CD4-positive, alpha-beta T cell treated with Interleukin-4 for 1 hour (primary cell): ENCODE data around the gene TOM1.

Experiments
- DNase-seq, 2 donors: peaks; one replicate each; pipeline ENCODE4 v3.0.0-alpha.2; 2020 to 2022

The TOM1 gene

DNA sequence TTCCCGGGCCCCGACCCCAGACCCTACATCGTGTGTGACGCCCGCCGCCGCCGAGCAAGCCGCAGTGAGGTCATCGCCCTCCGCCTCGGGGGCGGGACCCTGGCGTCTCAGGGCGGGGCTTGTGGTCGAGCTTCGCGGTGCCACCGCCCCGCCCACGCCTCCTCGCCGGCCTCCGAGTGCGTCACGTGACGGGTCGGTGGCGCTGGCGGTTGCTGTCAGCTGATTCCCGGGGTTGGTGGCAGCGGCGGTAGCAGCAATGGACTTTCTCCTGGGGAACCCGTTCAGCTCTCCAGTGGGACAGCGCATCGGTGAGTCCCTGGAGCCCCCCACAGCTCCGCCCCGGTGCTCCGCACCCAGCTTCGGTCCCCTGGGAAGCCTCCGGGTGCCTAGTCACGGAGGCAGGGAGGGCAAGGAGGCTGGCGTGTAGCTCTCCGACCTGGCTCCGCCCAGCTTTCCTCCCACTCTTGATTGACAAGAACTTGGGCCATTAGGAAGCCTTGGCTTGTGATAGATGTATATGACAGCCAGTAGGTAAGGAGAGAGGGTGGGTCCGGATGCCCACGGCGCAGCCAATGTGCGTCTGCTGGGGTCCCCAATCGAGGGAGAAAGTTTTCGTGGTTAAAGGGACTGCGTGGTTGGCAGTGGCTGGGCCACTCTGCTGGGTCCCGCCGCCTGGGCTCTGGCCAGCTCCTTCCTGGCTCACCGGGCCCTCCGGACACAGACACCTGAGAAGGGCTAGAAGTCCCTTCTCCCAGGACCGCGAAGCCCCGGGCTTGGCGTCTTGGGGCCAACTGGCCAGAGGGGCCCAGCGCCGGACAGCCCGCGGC lies at the start of gene TOM1:
Gene TOM1, plus strand, starts transcription at position 222 of the 827 bp plus-strand sequence. Its CDS starts 35 bp downstream, at position 257.
- peak; percentile 98 to 99 for DNase-seq

DNA sequence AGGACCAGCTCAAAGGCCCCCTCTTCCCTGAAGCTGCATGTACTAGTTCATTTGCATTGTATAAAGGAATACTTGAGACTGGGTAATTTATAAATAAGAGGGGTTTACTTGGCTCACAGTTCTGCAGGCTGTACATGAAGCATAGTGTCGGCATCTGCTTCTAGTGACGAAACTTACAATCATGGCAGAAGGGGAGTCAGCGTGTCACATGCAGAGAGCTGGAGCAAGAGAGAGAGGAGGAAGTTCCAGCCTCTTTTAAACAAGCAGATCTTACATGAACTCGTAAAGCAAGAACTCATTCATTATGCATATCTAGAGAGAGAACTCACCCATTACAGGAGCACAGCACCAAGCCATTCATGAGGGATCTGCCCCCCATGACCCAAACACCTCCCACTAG lies 49.5 kb upstream of the TOM1 start:
- no peak for DNase-seq

DNA sequence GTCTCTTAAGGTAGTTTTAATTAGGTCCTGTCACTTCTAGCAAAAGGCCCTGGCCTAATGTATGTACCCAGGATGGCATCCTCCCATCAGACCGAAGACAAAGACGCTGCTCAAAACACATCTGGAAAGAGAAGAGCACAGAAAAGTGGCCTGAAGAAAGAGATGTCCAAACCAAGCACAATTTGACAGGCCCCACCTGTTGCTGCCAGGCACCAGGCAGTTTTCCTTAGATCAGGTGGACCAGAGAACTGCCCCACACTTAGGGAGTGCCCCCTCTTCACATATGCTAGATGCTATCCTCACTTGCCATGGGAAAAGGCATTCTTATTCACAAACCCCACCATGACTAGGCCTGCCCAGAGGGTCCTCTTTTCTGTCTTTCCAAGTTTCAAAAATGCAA lies 45.7 kb upstream of the TOM1 start:
- DNase-seq: no peak

DNA sequence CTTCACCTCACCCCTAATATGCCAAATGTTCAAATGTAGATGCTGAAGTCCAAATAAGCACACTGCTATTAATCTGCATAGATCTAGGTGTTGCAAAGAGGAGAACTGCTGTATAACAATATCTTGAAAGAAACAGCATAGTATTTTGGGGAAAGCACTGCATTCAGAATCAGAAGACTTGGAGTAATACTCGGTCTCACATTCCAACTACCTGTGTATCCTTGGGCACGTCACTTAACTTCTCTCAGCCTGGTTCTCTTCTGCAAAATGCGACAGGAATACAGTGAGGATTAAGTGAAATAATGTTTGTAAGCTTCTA lies 42.7 kb upstream of the TOM1 start:
- DNase-seq: no peak

DNA sequence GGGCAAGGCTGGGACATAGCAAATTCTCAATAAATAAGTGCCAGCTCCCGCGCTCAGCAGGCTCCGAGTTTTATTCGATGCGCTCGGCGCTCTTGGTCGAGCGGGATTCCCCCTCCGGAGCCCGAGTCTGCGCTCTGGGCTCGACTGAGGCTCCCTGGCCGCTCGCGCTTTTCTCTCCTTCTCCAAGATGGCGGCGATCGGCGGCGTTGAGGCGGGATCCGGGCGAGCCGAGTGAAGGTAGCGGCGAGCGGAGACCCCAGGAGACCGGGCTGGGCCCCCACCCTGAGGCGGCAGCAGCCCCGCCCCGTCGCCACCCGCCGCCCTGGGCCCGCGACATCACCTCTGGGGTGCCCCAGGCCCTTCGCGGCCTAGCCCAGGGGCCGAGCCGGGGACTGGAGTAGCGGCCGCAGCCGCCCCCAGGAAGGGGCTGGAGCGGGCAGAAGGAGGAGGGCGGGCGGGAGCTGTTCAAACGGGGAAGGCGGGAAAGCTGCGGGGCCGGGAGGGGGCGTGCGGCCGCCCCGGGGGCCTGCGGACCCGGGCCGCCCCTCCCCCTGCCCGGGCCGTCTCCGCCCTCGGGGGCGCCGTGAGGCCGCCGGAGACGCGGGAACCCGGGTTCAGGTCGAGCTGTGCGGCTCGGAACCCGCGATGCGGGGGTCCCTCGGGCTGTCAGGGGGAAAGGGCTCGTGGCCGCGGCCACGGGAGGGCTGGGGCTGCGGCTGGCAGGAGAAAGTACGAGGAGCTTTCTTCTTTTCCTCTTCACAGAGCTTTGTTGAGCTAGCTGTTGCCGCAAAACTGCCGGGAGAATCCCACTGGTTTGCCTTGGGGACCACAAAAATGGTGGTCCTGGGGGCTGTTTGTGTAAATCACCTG lies 42.1 kb upstream of the TOM1 start, which contains the start of gene HMGXB4:
Gene HMGXB4, plus strand, starts transcription at position 173 of the 870 bp plus-strand sequence. CDS start 4,898 bp downstream, outside the sequence.
- DNase-seq: peak; percentile 89 to 90

DNA sequence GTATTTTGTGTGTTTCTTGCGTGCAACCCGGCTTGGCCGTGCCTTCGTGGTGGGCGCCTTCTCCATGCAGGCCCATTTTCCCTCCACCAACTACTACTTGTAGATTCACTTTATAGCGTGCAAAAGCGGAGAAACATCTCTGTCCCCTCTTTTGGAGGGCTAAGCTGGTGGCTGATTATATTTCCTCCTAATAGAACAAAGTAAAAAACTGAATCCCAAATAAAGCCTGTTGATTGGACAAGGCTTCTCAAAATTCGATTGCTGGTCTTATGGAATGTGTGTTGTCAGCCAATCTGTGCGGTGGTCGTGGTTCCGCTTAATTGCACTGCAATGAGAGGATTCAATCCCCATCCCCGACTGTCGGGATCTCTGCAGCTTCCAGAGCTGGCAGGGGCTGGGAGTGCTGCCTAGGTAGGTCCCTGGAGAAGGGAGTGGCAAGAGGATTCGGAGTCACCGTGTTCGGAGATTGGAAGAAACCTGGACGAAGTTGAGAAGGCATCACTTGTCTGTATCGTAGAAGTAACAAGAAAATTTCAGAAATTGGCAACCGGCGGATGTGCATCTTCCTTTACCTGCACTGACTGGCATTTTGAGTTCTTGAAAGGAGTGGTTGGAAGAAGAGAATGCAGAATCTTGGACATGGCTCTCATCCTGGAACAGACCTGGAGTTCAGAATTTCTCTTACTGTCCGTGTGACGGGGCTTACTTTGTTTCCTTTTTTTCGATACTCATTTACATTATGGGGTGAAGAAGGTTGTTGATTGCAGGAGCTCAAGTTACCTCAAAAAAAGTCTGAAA lies 41.3 kb upstream of the TOM1 start:
- DNase-seq: peak in 1 of 2 donors; percentile 5

DNA sequence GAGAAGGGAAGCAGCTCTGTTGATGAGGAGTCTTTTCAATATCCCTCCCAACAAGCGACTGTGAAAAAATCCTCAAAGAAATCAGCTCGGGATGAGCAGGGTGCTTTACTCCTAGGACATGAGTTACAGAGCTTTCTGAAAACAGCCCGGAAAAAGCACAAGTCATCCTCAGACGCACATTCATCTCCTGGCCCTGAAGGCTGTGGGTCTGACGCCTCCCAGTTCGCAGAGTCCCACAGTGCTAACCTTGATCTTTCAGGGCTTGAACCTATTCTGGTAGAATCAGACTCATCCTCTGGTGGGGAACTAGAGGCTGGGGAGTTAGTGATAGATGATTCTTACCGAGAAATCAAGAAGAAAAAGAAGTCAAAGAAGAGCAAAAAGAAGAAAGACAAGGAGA lies 34.7 kb upstream of the TOM1 start:
- no peak for DNase-seq

DNA sequence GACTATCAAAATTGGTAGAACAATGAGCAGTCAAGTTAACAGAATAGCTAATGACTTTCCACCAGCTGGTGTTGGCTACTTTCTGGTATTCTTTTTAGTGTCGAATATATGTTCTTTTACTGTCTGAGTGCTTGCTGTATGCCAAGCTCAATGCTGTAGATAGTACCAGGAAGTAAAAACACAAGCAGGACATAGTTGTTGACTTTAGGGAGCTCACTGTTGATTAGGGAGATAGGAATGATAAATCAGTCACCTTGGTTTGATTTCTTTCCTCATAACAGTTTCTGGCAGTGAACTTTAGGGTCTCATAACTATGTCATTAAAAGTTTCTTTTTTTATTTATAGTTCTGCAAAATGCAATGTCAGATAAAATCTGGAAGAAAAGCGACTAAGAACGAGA lies 33.4 kb upstream of the TOM1 start:
- no peak for DNase-seq

DNA sequence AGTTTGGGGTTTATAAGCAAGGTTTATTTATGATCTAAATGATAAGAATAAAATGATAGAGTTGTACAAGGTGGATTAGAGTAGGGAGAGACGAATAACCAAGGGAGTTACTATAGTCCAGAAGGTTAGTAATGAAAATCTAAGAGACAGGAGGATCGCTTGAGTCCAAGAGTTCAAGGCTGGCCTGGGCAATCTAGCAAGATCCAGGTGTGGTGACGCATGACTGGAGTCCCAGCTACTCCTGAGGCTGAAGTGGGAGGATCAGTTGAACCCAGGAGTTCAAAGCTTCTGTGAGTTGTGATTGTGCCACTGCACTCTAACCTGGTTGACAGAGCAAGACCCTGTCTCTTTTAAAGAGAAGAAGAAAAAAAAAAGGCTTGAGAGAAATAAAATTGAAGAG lies 30.1 kb upstream of the TOM1 start:
- no peak for DNase-seq

DNA sequence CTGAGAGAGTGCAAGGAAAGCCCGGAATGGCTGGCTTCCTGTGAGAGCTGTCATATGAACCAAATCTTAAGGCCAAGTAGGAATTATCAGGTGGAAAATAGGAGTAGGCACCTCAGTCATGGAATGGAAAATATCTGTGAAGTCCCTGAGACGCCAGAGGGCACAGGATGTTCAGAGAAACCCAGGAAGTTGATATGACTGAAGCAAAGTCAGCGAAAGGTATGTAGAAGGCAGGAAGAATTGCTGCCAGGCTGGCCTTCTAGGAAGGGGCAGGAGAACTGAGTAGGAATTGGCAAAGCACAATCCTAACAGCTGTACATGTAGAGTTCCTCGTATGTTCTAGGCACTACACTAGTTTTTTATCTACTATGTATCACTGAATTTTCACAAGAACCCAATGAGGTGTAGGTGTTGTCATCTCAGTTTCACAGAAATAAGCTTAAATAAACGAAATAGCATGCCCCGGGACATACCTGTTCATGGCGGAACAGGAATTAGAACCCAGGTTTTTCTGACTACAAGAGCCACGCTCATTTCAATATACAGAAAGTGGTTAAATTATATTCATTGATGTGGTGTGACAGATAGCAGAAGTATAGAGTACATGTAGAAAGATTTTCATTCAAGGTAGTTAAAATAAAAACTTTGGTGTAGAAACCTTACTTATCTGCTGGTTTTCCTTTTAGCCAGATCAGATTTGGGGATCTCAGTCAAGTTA lies 25.4 kb upstream of the TOM1 start:
- DNase-seq: peak in 1 of 2 donors; percentile 6

DNA sequence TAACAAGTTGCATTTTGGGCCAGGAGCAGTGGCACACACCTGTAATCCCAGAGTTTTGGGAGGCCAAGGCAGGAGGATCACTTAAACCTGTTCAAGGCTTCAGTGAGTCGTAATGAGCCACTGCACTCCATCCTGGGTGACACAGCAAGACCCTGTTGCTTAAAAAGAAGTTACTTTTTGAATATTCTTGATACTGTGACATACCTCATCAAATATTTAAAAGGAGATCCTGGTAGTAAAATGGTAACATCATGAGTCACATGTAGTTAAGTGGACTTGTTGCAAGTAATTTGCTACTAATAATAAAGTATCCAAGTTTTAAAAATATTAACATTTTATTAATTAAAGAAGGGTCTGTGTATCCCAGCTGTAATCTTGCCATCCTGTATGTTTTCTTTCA lies 24.1 kb upstream of the TOM1 start:
- DNase-seq: no peak

DNA sequence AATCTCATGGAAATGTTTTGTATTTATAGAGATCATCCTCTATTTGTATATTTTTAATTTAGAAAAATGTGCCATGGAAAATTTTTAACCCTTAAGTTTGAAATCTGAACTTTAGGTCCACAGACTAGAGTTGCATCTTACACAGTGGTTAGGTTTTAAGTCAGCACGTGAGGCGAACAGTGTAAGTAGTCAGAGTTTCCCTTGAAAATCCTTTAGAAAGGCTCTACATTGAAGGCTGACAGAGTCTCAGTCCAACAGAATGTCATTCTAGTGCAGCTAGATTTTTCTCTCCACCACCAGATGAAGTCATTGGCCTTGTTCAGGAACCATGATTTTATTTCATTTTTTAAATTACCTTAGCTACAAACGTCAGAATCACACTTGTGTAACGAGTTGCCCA lies 23.7 kb upstream of the TOM1 start:
- no peak for DNase-seq

DNA sequence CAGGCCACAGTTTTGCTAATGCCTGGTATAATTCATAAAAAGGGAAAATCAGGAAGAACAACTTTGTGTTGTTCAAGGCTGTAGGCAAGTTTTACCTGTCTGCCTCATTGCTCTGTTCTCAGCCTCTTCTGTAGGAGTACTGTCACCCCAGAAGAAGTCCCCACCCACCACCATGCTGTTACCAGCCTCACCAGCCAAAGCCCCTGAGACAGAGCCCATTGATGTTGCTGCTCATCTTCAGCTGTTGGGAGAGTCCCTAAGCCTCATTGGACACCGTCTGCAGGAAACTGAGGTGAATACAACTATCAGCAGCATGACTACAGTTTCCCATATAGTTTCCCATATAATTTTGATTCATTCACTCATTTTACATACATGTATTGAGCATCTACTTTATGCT lies 11.6 kb upstream of the TOM1 start:
- no peak for DNase-seq

DNA sequence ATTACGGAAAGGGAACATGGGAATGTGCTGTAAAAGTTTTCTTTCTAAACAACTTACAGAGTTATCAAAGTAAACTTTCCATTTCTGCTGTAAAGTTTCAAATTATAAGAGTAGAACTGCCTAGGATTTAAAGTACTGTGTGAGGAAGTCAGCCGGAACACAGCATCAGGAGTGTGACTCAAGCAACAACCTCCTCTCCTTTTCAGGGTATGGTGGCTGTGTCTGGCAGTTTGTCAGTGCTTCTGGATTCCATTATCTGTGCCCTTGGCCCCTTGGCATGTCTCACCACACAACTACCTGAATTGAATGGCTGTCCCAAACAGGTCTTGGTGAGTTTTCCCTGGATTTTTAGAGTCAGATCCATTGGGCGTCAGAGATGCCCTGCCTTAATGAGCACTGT lies 6.9 kb upstream of the TOM1 start:
- no peak for DNase-seq

DNA sequence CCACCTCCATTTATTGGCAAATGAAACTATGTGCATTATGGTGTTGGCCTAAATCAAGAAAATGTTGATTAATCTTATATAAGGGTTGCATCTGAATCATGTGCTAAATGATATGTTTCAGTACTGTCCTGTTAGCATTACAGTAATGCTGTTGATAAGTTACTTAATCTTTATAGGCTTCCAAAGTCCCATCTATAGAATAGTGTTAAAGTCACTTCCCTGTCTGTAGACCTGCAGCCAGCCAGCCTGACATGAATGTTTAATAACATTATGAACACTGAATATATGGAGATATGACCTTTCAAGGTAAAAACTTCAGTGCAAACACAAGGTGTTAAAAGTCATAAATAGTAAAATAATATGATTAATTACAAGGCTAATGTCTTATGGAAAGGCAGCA lies 3.6 kb upstream of the TOM1 start:
- DNase-seq: no peak

DNA sequence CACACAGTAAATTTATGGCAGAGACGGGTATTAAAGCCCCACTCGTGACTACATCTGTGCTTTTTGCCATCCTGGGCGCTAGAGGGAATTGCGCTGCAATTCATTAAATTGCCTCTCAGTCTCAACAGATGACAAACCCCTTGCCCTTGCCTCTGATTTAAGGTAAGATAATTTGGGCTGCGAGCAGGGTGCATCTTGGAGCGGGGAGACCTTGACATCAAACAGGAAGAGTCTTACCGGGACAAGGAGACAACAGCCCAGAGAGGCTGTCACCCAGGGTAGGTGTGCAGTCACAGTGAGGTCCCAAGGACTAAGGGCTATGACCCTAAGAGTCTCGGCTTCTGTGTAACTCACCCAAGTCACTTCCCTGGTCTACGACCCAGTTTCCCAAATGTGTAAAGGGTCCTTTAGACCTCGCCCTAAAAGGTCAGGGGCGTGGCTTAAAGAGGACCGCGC lies 449 bp upstream of the TOM1 start:
- DNase-seq: no peak

DNA sequence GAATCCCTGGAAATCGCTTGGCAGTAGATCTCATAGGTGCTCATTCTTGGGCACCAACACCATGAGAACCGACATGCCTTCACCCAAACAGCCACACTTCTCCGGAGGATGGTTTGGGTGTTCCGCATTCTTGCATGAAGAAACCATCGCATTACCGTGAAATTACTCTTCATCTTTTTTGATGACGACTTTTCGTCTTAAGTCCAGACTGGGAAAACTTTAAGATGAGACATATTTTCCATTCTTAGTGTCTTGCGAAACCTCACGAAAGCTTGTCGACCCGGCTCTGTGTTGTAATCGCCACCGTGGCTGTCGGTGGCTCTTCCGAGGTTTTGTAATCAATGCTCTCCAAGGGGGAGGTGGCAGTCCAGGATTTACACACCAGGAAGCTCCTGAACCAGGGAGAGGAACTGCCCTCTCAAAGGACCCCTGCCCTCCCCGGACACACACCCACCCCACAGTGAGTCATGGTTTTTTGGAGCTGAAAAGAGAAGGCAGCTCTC lies 1.7 kb downstream of the TOM1 start:
- peak in 1 of 2 donors; percentile 86 for DNase-seq

DNA sequence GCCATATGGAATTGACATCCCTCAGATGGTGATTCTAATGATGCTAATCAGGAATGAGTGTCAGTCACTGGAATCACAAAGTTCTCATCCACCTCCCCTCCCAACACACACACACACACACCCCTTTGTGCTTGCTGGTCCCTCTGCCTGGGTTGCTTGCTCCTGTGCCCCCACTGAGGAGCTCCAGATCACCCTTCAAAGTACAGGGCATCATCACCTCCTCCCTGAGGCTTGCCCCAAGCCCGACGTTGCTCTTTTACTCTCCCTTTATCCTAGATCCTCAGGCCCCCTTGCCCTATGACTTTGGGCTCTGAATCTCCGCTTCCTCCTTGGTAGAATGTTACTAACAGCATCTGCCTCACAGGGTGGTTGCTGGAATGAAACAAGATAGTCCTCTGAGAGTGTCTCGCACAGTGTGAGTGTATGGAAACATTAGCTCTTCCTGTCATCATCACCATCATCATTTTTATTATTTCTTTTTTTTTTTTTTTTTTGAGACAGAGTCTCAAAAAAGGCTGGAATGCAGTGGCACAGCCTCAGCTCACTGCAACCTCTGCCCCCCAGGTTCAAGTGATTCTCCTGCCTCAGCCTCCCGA lies 3.4 kb downstream of the TOM1 start:
- no peak for DNase-seq

DNA sequence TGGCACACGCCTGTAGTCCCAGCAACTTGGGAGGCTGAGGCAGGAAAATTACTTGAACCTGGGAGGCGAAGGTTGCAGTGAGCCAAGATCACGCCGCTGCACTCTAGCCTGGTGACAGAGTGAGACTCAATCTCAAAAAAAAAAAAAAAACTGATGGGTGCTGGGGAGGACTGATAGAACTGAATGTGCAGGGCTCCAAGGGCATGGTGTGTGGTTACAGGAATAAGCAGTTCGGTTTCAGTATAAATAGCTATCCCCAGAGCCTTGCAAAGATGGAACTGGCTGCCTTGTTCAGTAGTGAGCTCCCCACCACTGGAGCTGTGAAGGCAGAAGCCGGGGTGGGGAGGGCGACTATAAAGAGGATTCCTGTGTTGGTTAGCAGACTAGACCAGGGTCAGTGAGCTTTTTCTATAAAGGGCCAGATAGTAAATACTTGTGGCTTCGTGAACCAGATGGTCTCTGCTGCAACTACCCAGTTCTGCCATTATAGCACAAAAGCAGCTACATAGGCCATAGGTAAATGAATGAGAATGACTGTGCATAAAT lies 5.9 kb downstream of the TOM1 start:
- no peak for DNase-seq

DNA sequence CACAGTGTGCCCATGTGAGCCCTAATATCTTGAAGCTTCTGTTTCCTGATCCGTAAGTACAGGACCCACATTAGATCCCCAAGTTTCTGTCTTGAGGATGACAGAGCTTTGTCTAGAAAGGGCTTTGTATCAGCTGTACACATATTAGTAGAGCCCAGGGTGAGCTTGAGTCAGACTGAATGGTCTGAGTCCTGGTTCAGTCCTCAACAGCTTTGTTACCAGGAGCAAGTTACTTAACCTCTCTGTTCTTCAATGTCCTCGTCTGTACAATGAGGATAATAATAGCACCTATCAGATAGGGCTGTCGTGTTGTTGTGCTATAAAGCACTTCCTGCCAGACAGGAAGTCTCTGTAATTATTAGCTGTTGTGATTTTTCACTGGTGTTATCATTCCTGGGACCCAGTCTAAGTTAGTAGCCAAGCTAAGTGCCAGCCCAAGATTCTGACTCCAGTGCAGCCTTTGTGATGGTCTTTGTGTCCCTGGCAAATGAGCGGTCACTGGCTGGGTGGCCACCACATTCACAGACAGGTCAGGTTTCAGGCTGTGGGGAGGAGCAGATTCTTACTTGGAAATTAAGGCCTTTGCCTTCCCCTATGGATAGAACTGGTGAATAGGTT lies 6.8 kb downstream of the TOM1 start:
- peak in 1 of 2 donors; percentile 57 for DNase-seq

DNA sequence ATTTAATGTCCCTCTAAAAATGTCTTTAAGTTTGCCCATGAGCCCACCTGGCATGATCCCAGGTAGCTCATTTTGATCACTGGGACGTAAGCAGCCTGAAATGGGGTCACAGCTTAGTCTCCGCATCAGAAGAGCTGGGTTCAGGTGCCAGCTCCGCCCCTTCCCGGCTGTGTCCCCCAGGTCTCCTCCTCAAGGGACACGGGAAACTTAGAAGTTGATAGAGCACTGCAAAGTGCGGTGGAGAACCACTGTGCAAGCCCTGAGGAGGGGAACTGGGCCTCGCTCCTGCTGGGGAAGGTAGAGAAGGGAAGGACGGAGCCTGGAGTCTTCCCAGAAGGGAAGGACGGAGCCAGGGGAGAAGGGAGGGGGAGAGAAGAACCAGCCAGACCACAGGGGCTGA lies 7.7 kb downstream of the TOM1 start:
- DNase-seq: no peak
